ENCODE measurements around the gene EFNA3.

Gene EFNA3

GRCh38 chr1:155085504-155086127 lies 7.0 kb downstream of the EFNA3 start:
- no peak for DNase-seq

- peak; percentile 86 for DNase-seq
Observed at GRCh38 chr1:155086128-155086741, 7.6 kb downstream of the EFNA3 start.

GRCh38 chr1:155086856-155087535 lies 8.4 kb downstream of the EFNA3 start:
- DNase-seq = no peak

- peak; percentile 94 for DNase-seq
Observed at GRCh38 chr1:155091071-155092051, 12.7 kb downstream of the EFNA3 start.

GRCh38 chr1:155092131-155092530 lies 13.5 kb downstream of the EFNA3 start:
- DNase-seq = no peak

- DNase-seq = no peak
Observed at GRCh38 chr1:155092641-155093040, 14.0 kb downstream of the EFNA3 start.

GRCh38 chr1:155093911-155094621 lies 15.4 kb downstream of the EFNA3 start:
- peak; percentile 65 for DNase-seq

- DNase-seq = no peak
Observed at GRCh38 chr1:155094622-155094948, 15.9 kb downstream of the EFNA3 start.

GRCh38 chr1:155099331-155099730 lies 20.7 kb downstream of the EFNA3 start:
- DNase-seq = no peak

GRCh38 chr1:155103325-155103724 lies 24.7 kb downstream of the EFNA3 start:
- no peak for DNase-seq

GRCh38 chr1:155104605-155105534 lies 26.2 kb downstream of the EFNA3 start:
- no peak for DNase-seq

GRCh38 chr1:155105604-155106011 lies 27.0 kb downstream of the EFNA3 start:
- DNase-seq = no peak

- DNase-seq = no peak
Observed at GRCh38 chr1:155106862-155107261, 28.2 kb downstream of the EFNA3 start.

- no peak for DNase-seq
Observed at GRCh38 chr1:155107309-155108264, 28.9 kb downstream of the EFNA3 start.

GRCh38 chr1:155108296-155108695 lies 29.7 kb downstream of the EFNA3 start:
- no peak for DNase-seq

GRCh38 chr1:155110381-155110780 lies 31.7 kb downstream of the EFNA3 start:
- no peak for DNase-seq

- DNase-seq = no peak
Observed at GRCh38 chr1:155110826-155111225, 32.2 kb downstream of the EFNA3 start.

- peak; percentile 29 for DNase-seq
Observed at GRCh38 chr1:155113450-155113980, 34.9 kb downstream of the EFNA3 start.

- DNase-seq = no peak
Observed at GRCh38 chr1:155116113-155116764, 37.6 kb downstream of the EFNA3 start.

Data from eye (tissue), 1 donor.